ENCODE results near the gene SPAST. TPM values are rescaled to one million over a fixed set of nuclear protein-coding genes. Genes with fewer than 3 reads are reported as not detected.

The SPAST gene
- total RNA-seq, 1 donor from 2014 or later: 18.5 TPM

DNA sequence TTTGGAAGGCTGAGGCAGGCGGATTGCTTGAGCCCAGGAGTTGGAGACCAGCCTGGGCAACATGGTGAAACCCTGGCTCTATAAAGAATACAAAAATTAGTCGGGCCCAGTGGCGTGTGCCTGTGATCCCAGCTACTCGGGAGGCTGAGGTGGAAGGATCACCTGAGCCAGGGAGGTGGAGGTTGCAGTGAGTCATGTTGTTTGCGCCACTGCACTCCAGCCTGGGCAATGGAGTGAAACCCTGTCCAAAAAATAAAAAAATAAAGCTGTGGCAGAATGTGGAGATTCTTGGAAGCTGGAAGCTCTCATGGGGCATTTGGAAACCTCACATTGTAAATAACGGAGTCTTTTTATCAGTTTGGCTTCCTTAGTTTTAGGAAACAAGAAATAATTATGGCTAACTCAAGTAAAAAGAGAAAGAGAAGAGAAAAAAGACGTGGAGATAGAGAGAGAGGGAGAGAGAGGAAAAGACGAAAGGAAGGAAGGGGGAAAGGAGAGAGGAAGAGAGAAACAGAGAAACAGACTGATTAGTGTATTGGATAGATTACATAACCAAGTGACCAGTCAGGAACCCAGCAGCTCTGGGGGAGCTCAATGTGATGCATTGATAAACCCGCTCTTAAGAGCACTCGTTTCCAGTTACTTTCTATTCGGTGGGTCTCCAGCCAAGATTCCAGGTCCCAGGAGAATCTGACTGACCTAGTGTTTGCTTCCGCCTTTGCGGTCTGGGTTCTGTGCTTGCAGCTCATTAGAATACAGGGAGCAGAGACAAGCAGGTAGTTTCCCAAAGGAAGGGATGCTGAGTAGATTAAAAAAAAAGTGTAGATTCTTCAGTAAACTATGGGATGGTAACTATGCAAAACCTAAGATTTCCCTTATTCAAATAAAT lies 1.1 kb upstream of the SPAST start:
- Mint-ChIP-seq H3K4me1 (ENCODE audit: low read depth) (peaks cover 18% of the 10 kb centered on the region), H3K9me3 (no peaks in the 10 kb centered on the region), H3K27me3 (ENCODE audit: low read depth) (no peaks in the 10 kb centered on the region), H3K27ac (peak overlapping the region; percentile 70), H3K4me3 (ENCODE audit: low read depth) (peak overlapping the region; percentile 96), H3K36me3 (ENCODE audit: low read depth) (peaks cover 5% of the 10 kb centered on the region)
- no peak for DNase-seq (ENCODE audit: low spot score)
- intact Hi-C loops (cut with micrococcal nuclease): no loop called here

GRCh38 chr2:32064021-32064601 lies 755 bp downstream of the SPAST start:
- Mint-ChIP-seq H3K4me1 (ENCODE audit: low read depth) (peaks cover 18% of the 10 kb centered on the region), H3K9me3 (no peaks in the 10 kb centered on the region), H3K36me3 (ENCODE audit: low read depth) (peaks cover 5% of the 10 kb centered on the region), H3K27me3 (ENCODE audit: low read depth) (no peaks in the 10 kb centered on the region), H3K4me3 (ENCODE audit: low read depth) (peak overlapping the region; percentile 96), H3K27ac (peak overlapping the region; percentile 89)
- intact Hi-C loops (cut with micrococcal nuclease): no loop called here
- DNase-seq (ENCODE audit: low spot score): peak; percentile 20

DNA sequence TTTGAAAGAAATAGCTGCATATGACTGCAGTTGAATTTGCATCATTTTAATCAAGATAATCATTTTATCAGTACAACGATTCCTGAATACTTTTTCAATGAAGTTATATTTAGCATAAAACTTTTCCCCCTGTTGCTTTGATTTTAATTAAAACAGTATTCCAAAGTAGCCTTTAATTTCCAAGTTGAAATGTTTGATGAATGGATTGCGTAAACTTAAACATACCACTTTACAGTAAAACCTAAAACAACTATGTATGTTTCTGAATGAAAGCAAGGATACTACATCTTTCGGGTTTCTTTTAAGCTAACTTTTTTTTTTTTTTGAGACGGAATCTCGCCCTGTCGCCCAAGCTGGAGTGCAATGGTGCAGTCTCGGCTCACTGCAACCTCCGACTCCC lies 1.4 kb downstream of the SPAST start:
- intact Hi-C loops (cut with micrococcal nuclease): no loop called here
- Mint-ChIP-seq H3K4me3 (ENCODE audit: low read depth) (peak overlapping the region; percentile 96), H3K9me3 (no peaks in the 10 kb centered on the region)

DNA sequence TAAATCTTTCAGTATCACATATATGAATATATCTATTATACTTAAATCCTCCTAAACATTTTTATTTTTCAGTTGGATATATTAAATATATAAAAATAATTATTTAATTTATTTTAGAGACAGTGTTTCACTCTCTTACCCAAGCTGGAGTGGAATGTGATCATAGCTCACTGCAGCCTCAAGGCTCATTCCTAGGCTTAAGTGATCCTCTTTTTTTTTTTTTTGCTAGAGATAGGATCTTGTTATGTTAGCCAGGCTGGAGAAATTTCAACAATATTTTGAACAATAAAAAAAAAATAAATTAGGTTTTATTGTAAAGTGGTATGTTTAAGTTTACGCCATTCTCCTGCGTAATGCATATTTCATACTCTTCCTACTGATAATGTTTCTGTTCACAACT lies 4.2 kb downstream of the SPAST start:
- Mint-ChIP-seq H3K4me1 (ENCODE audit: low read depth) (peaks cover 13% of the 10 kb centered on the region), H3K27ac (no peak overlapping the region), H3K4me3 (ENCODE audit: low read depth) (no peak overlapping the region), H3K36me3 (ENCODE audit: low read depth) (peaks cover 11% of the 10 kb centered on the region), H3K9me3 (no peaks in the 10 kb centered on the region), H3K27me3 (ENCODE audit: low read depth) (no peaks in the 10 kb centered on the region)
- DNase-seq (ENCODE audit: low spot score): no peak
- intact Hi-C loops (cut with micrococcal nuclease): no loop called here

More for the DNA sequence above, 1.4 kb downstream of the SPAST start:
- H3K27ac Mint-ChIP-seq: peak overlapping the region; percentile 63
- peaks cover 5% of the 10 kb centered on the region for H3K36me3 Mint-ChIP-seq (ENCODE audit: low read depth)
- no peak for DNase-seq (ENCODE audit: low spot score)
- no peaks in the 10 kb centered on the region for H3K27me3 Mint-ChIP-seq (ENCODE audit: low read depth)
- H3K4me1 Mint-ChIP-seq (ENCODE audit: low read depth): peaks cover 18% of the 10 kb centered on the region

GRCh38 chr2:32074134-32074506 lies 10.8 kb downstream of the SPAST start:
- Mint-ChIP-seq H3K27me3 (ENCODE audit: low read depth) (no peaks in the 10 kb centered on the region), H3K4me1 (ENCODE audit: low read depth) (no peaks in the 10 kb centered on the region), H3K27ac (no peak overlapping the region), H3K9me3 (no peaks in the 10 kb centered on the region), H3K36me3 (ENCODE audit: low read depth) (peaks cover 6% of the 10 kb centered on the region), H3K4me3 (ENCODE audit: low read depth) (no peak overlapping the region)
- DNase-seq (ENCODE audit: low spot score): no peak
- intact Hi-C loops (cut with micrococcal nuclease): no loop called here

GRCh38 chr2:32095671-32096070 lies 32.3 kb downstream of the SPAST start:
- Mint-ChIP-seq H3K4me1 (ENCODE audit: low read depth) (no peaks in the 10 kb centered on the region), H3K27me3 (ENCODE audit: low read depth) (no peaks in the 10 kb centered on the region), H3K36me3 (ENCODE audit: low read depth) (peaks cover 9% of the 10 kb centered on the region), H3K4me3 (ENCODE audit: low read depth) (no peak overlapping the region), H3K27ac (no peak overlapping the region), H3K9me3 (no peaks in the 10 kb centered on the region)
- intact Hi-C loops (cut with micrococcal nuclease): no loop called here
- DNase-seq (ENCODE audit: low spot score): no peak

GRCh38 chr2:32108111-32108510 lies 44.8 kb downstream of the SPAST start:
- Mint-ChIP-seq H3K4me1 (ENCODE audit: low read depth) (peaks cover 5% of the 10 kb centered on the region), H3K9me3 (no peaks in the 10 kb centered on the region), H3K27ac (no peak overlapping the region), H3K27me3 (ENCODE audit: low read depth) (no peaks in the 10 kb centered on the region), H3K36me3 (ENCODE audit: low read depth) (peaks cover 39% of the 10 kb centered on the region), H3K4me3 (ENCODE audit: low read depth) (no peak overlapping the region)
- DNase-seq (ENCODE audit: low spot score): no peak
- intact Hi-C loops (cut with micrococcal nuclease): no loop called here

GRCh38 chr2:32118055-32118454 lies 54.7 kb downstream of the SPAST start:
- intact Hi-C loops (cut with micrococcal nuclease): no loop called here

DNA sequence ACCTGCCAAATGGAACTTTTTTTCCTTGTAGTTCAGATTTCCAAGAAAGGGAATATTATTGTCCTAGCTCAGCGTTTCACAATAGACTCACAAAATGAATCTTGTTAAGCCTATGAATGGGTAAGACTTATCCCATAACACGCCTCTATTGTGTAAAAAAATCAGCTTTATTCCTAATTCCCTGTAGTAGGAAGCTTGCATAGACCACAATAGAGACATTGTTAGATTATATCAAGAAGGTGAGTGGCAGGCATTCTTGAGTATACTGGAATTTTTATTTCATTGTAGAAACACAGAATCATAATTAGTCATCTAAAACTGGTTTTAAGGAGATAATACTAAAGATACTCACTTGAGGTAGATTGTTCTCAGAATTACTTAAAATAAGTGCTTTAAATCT lies 55.8 kb downstream of the SPAST start:
- intact Hi-C loops (cut with micrococcal nuclease): no loop called here
- Mint-ChIP-seq H3K4me1 (ENCODE audit: low read depth) (peaks cover 12% of the 10 kb centered on the region), H3K27ac (no peak overlapping the region), H3K4me3 (ENCODE audit: low read depth) (no peak overlapping the region), H3K36me3 (ENCODE audit: low read depth) (peaks cover 23% of the 10 kb centered on the region), H3K27me3 (ENCODE audit: low read depth) (no peaks in the 10 kb centered on the region), H3K9me3 (no peaks in the 10 kb centered on the region)
- DNase-seq (ENCODE audit: low spot score): no peak

More at GRCh38 chr2:32118055-32118454, 54.7 kb downstream of the SPAST start:
- H3K4me1 Mint-ChIP-seq (ENCODE audit: low read depth): peaks cover 12% of the 10 kb centered on the region
- no peak overlapping the region for H3K27ac Mint-ChIP-seq
- H3K27me3 Mint-ChIP-seq (ENCODE audit: low read depth): no peaks in the 10 kb centered on the region
- no peak overlapping the region for H3K4me3 Mint-ChIP-seq (ENCODE audit: low read depth)
- no peaks in the 10 kb centered on the region for H3K9me3 Mint-ChIP-seq
- peaks cover 19% of the 10 kb centered on the region for H3K36me3 Mint-ChIP-seq (ENCODE audit: low read depth)
- DNase-seq (ENCODE audit: low spot score): no peak

DNA sequence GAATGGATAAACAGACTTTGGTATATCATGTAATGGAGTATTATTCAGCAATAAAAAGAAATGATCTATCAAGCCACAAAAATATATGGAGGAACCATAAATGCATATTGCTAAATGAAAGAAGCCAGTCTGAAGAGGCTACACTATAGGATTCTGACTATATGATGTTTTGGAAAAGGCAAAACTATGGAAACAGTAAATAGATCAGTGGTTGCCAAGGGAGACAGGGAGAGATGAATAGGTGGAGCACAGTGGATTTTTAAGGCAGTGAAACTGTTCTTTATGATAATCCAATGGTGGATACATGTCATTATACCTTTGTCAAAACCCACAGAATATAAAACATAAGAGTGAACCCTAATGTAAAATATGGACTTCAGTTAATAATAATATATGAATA lies 61.3 kb downstream of the SPAST start:
- no peak overlapping the region for H3K27ac Mint-ChIP-seq
- peaks cover 30% of the 10 kb centered on the region for H3K36me3 Mint-ChIP-seq (ENCODE audit: low read depth)
- no peak overlapping the region for H3K4me3 Mint-ChIP-seq (ENCODE audit: low read depth)
- DNase-seq (ENCODE audit: low spot score): no peak
- H3K27me3 Mint-ChIP-seq (ENCODE audit: low read depth): no peaks in the 10 kb centered on the region
- intact Hi-C loops (cut with micrococcal nuclease): no loop called here
- peaks cover 12% of the 10 kb centered on the region for H3K4me1 Mint-ChIP-seq (ENCODE audit: low read depth)
- no peaks in the 10 kb centered on the region for H3K9me3 Mint-ChIP-seq

- DNase-seq (ENCODE audit: low spot score): no peak
- no peaks in the 10 kb centered on the region for H3K4me1 Mint-ChIP-seq (ENCODE audit: low read depth)
- no peak overlapping the region for H3K4me3 Mint-ChIP-seq (ENCODE audit: low read depth)
- peaks cover 18% of the 10 kb centered on the region for H3K36me3 Mint-ChIP-seq (ENCODE audit: low read depth)
- H3K9me3 Mint-ChIP-seq: no peaks in the 10 kb centered on the region
- intact Hi-C loops (cut with micrococcal nuclease): no loop called here
- no peak overlapping the region for H3K27ac Mint-ChIP-seq
- no peaks in the 10 kb centered on the region for H3K27me3 Mint-ChIP-seq (ENCODE audit: low read depth)
Observed at GRCh38 chr2:32128636-32129035, 65.3 kb downstream of the SPAST start.

DNA sequence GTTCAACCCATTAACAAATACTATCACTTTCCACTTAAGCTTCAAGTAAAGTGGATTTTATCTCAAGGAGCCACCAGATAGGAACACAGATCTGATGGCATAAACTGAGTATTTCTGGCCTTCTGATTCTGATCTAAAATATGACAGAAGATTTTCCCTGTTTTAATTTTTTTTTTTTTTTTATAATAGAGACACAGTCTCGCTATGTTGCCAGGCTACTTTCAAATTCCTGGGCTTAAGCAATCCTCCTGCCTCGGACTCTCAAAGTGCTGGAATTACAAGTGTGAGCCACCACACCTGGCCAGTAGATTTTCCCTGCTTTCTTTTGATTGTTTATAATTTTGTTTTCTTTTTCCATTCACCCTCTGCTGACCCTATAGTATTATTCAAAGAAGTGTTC lies 65.7 kb downstream of the SPAST start:
- Mint-ChIP-seq H3K27ac (no peak overlapping the region), H3K36me3 (ENCODE audit: low read depth) (peaks cover 18% of the 10 kb centered on the region), H3K27me3 (ENCODE audit: low read depth) (no peaks in the 10 kb centered on the region), H3K4me3 (ENCODE audit: low read depth) (no peak overlapping the region), H3K9me3 (no peaks in the 10 kb centered on the region), H3K4me1 (ENCODE audit: low read depth) (no peaks in the 10 kb centered on the region)
- intact Hi-C loops (cut with micrococcal nuclease): no loop called here
- no peak for DNase-seq (ENCODE audit: low spot score)

- Mint-ChIP-seq H3K4me3 (ENCODE audit: low read depth) (no peak overlapping the region), H3K9me3 (no peaks in the 10 kb centered on the region), H3K4me1 (ENCODE audit: low read depth) (no peaks in the 10 kb centered on the region), H3K27ac (peak overlapping the region; percentile 22), H3K27me3 (ENCODE audit: low read depth) (no peaks in the 10 kb centered on the region), H3K36me3 (ENCODE audit: low read depth) (peaks cover 29% of the 10 kb centered on the region)
- DNase-seq (ENCODE audit: low spot score): no peak
- intact Hi-C loops (cut with micrococcal nuclease): no loop called here
Observed at GRCh38 chr2:32135409-32135808, 72.1 kb downstream of the SPAST start.
